NCI-H2029 treated with DMSO at 0.1 percent for 48 hours (cell line): ENCODE data around the gene OMP.

ENCODE experiments used
- DNase-seq: peaks from one replicate; lab custom pipeline; 2025; lab: John Stamatoyannopoulos, UW

Gene OMP

GRCh38 chr11:77124488-77124887, 21.8 kb downstream of the OMP start:
- DNase-seq = no peak

DNA sequence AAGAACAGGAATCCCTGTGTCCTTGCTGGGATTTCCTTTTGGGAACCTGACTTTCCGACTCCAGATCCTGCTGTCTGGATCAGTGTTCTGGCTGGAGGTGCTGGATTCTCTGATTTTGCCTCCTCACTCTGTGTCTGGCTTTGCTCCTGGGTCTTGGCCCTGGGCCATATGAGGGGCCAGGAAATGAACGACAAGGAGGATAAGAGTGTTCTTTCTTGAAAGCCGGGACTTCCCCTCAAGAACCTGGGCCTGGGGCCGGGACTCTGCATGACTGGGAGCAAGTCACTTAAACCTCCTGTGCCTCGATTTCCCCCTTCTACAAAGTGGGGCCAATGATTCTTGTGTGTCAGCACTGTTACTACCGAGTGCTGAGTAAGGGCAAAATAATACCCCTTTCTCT, 22.6 kb downstream of the OMP start:
- no peak for DNase-seq

GRCh38 chr11:77125695-77126094, 23.1 kb downstream of the OMP start:
- no peak for DNase-seq

GRCh38 chr11:77126156-77126775, 23.6 kb downstream of the OMP start:
- no peak for DNase-seq

DNA sequence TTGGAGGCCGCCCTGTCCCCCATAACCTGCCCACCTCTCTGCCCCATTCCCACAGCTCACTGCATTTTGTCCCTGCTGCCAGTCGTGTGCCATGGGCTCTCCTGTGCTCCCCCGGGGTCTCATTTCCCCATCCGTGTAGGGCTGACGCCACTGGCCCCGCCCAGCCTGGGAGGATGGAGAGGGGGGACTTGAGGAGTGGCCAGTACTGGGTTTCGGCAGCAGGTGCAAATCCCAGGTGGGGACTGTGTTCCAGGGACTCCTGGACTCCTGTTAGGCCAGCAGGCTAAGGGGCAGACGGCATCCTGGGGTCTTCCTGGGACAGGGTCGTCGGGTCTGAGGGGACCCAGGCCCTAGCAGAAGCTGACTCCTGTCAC, 24.2 kb downstream of the OMP start:
- DNase-seq = no peak

GRCh38 chr11:77127235-77127911, 24.7 kb downstream of the OMP start:
- no peak for DNase-seq

DNA sequence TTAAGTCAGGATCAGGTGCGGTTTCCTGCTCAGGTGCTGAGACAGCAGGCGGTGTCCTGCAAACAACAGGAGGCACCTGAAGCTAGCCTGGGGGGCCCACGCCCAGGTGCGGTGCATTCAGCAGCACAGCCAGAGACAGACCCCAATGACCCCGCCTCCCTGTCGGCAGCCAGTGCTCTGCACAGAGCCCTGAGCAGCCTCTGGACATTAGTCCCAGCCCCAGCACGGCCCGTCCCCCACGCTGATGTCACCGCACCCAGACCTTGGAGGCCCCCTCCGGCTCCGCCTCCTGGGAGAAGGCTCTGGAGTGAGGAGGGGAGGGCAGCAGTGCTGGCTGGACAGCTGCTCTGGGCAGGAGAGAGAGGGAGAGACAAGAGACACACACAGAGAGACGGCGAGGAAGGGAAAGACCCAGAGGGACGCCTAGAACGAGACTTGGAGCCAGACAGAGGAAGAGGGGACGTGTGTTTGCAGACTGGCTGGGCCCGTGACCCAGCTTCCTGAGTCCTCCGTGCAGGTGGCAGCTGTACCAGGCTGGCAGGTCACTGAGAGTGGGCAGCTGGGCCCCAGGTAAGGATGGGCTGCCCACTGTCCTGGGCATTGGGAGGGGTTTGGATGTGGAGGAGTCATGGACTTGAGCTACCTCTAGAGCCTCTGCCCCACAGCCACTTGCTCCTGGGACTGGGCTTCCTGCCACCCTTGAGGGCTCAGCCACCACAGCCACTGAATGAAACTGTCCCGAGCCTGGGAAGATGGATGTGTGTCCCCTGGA, 25.5 kb downstream of the OMP start, which contains the start of gene MYO7A:
MYO7A (plus strand) TSS at position 327 of the 772 bp plus-strand sequence. CDS start 2,389 bp downstream, outside the sequence.
- no peak for DNase-seq

GRCh38 chr11:77129069-77129841, 26.6 kb downstream of the OMP start:
- no peak for DNase-seq

GRCh38 chr11:77129842-77130756, 27.5 kb downstream of the OMP start:
- DNase-seq = no peak

DNA sequence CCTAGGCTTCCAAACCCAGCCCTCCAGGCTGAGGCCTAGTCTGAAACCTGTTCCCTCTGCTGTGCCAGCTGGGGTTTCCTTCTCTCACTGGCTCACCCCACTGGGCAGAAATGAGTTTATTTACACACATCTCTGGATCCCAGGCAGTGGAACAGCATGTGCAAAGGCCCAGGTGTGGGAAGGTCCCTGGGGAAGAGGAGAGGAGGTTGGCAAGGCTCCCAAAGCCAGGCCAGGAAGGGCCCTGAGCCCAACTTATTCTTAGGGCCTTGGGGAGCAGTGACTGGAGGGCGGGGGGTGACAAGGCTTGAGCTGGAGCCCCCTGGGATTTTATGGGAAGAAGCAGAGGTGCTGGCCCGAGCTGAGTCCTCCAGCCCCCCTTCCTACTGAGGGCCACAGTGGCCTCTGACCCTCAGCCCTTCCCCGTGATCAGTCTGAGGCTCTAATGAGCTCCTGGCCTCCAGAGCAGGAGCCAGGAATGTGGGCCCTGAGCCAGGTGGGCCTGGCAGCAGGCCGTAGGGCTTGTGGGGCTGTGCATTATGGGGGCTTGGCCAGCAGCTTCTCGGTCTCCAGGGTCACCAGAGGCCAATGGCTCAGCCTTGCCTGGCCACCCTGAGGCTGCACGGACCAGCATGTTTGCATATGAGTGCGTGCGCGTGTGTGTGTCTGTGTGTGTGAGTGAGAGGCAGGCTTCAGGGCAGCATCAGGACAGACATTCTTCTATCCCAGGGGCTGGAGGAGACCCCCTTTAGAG, 28.3 kb downstream of the OMP start:
- DNase-seq = no peak

GRCh38 chr11:77131560-77131959, 28.9 kb downstream of the OMP start:
- no peak for DNase-seq

DNA sequence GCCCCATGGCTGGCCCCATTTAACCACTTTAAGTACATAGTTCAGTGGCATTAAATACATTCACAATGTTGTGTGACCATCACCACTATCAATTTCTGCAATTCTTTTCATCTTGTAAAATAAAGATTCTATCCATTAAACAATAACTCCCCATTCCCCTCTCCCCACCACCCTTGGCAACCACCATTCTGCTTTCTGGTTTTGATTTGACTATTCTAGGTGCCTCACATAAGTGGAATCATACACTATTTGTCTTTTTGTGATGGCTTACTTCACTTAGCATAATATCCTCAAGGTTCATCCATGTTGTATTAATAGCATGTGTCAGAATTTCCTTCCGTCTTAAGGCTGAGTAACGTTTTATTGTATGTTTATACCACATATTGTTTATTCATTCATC, 32.4 kb downstream of the OMP start:
- no peak for DNase-seq

DNA sequence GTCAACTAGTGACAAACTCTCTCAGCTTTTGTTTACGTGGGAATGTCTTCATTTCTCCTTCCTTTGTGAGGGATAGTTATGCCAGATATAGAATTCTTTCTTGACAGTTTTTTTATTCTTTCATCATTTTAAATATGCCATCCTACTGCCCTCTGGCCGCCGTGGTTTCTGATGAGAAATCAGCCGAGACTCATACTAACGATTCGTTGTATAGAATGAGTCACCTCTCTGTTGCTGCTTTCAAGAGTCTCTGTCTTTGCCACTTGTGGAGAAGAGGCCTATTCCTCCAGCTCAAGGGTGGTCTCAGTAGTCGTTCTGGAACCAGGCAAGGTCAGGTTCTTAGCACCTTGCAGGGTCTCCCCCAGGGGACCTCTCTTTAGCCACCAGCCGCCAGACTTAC, 33.4 kb downstream of the OMP start:
- DNase-seq = no peak

- no peak for DNase-seq
Observed at GRCh38 chr11:77136784-77137420, 34.3 kb downstream of the OMP start.

- DNase-seq = no peak
Observed at GRCh38 chr11:77137421-77137820, 34.8 kb downstream of the OMP start.

DNA sequence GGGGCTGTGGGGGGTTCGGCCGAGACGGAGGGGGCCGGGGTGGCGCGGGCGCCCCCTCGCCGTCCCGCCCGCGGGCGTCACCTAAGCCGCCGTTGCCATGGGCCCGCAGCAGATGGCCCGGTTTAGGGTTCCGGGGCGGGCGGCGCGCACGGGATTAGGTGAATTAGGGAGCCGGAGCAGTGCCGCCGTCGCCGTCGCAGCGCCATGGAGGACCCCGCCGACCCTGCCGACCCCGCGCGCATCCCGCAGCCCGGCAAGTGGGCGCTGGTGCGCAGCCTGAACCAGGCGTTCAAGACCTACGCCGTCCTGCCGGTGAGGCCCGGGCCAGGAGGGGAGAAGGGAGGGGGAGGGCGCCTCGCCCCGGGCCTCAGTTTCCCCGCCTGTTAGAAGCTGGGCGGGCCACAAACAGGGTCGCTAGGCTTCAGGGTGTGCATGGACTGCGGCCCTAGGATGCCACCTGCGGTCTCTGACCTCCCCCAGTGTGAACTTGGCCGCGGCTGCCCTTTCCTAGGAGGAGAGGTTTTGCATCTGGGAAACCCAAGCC, 35.5 kb downstream of the OMP start:
- DNase-seq = no peak

- no peak for DNase-seq
Observed at GRCh38 chr11:77139201-77139600, 36.6 kb downstream of the OMP start.

DNA sequence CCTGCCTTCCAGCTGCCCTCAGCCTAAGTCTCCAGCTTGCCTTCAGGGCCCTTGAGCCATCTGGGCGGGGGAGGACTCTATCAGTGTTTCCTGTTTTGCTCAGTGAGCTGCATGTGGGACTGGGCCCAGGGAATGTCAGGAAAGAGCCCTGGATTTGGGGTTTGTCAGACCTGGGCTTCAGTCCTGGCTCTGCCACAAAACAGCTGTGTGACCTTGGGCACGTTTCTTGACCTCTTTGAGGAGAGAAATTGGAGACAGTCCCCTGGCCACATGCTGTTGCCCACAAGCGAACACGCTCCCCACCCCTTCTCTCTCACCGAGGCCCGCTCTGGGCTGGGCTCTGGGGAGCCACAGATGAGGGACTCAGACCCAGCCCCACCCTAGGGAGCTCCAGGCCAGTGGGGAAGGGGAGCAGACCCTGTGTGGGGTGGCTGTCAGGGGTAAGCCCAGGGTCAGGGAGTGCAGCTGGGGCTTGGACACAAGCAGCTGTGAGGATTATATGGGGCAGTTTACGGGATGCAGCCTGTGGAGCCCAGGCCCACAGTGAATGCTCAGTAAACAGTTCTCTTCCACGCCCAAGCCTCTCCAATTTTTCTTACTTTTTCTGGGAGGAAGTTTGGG, 37.7 kb downstream of the OMP start:
- no peak for DNase-seq

GRCh38 chr11:77141034-77141433, 38.4 kb downstream of the OMP start:
- DNase-seq = peak; percentile 86
